Measurements from ENCODE around the gene ITPR2.
A peak's percentile ranks its signal among the peaks of the same experiment; 100 is the strongest.
"Not testable (repeated sequence)": the region's sequence is repeated elsewhere in the genome, so short reads cannot be mapped to it uniquely, and the experiment has no call there.

The ITPR2 gene

DNA sequence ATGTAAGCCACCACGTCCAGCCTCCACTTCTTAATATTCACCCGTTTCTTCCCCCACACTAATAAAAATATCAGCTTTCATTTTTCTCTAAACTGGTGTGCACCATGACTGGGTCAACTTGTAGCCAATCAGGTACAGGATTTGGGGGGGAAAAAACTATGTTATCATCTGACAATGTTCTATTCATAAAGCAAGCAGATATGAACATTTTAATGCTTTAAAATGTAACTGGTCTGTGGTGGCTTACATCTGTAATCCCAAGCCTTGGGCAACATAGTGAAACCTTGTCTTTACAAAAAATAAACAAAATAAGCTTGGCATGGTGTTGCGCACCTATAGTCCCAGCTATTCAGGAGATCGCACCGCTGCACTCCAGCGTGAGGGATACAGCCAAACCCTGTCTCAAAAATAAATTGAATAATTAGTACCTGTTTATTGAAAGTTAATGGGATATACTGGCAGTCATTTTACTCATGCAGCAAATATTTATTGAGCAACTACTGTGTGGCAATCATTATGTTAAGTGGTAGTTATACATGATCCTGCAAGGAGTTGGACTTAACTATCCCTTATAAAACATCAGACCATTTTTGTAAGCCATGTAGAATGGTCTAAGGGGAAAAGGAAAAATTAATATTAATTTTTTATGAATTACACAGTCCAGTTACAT lies 15.3 kb upstream of the ITPR2 start:
- DNase-seq (ENCODE audit: low spot score), result no peak

DNA sequence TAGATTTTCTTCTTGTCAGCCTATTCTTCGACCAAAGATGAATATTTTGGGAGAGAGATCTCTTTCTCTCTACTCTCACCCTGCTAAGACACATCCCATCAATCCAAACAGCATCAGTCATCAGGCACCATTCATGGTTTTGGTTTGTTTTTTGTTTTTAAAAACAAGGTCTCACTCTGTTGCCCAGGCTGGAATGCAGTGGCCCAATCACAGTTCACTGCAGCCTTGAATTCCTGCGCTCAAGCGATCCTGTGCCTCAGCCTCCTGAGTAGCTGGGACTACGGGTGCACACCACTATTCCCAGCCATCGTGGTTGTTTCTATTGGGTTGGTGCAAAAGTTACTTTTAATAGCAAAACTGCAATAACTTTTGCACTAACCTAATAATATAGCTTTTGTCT lies 14.4 kb upstream of the ITPR2 start:
- no peak for DNase-seq (ENCODE audit: low spot score)

DNA sequence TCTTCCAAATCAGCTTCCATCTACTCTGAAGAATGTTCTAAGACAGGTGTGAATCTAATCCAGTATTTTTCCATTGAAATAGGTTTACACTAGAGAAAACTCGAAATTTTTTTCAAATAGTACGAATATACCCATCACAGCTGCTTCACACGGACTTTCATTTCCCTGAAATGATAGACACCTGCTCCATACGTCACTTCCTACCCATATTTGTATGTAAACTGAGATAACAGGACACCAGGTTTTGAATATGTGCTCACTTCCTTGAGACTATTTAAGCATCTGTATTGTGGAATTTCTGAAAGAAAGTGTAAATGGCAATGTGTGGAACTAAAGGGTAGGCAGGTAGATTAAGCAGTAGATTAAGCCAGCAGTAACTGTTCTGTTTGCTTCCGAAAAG lies 13.4 kb upstream of the ITPR2 start:
- DNase-seq (ENCODE audit: low spot score), result no peak

DNA sequence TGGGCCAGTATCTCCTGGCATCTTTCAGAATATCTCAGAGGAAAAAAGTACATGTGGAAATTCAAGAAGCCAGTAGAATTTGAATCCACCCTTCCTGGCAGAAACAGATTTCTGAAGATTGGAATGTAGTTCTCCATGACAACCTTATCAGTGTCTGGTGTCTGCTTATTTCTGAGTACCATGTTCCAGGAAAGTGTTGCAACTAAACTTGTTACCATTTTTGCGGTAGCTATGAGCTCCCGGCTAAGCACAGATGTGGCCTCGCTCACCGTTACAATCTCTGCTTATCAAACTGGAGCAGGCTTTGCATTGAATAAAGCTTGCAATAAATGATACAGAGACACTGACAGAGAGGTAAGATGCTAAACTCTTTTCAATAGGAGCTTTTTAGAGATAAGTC lies 13.0 kb upstream of the ITPR2 start:
- DNase-seq (ENCODE audit: low spot score), result peak; percentile 55

DNA sequence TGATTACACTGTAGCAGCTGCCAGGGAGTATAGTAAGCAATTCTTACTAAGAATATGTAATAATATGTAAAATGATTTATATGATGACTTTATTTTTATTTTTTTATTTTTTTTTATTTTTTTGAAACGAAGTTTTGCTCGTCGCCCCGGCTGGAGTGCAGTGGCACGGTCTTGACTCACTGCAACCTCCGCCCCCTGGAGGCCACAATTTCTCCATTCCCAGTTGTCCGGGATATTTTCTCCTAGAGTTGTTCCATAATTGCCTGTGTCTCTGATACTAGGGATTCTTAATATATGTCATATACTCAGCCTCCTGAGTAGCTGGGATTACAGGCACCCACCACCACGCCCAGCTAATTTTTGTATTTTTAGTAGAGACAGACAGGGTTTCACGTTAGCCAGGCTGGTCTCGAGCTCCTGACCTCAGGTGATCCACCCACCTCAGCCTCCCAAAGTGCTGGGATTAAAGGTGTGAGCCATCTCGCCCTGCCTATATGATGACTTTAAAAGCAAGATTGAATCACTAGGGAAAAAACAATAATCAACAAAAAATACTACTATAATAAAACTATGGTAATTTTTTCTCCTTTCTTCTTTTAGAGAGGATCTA lies 12.2 kb upstream of the ITPR2 start:
- DNase-seq (ENCODE audit: low spot score), result peak; percentile 45

DNA sequence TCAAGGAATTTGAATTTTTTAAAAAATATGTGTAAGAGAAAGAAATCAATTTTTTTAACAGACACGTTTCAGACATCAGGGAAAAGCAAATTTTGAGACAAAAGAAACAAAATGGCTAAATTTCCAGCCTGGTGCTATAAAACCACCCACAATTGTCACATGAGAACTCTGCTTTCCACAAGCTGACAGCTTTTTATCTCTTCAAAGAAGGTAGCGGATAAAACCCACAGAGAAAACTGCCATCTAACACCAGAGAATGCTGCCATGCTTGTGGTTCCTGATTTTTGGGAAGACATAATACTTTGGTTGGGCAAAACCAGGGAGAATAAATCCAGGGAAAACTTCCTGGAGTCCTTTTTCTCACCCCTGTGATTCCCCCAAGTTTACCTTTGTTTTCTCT lies 10.3 kb upstream of the ITPR2 start:
- DNase-seq (ENCODE audit: low spot score), result no peak

DNA sequence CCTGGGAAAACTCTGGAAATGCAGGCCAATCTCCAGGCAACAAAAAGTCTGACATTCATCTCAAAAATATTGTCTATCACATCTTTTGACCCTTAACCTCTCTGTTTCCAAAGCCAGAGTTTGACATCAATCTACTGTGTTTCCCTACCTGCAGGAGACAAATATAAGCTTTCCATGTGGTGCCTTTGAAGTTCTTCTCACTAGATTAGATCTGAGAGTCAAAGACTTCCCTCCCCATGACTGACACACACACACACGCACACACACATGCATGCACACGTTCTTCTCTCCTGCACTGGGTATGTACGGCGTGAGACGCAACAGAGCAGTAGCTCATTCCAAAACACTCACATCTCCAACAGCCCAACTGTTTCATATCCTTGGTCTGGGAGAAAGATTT lies 8.1 kb upstream of the ITPR2 start:
- DNase-seq (ENCODE audit: low spot score), result no peak

DNA sequence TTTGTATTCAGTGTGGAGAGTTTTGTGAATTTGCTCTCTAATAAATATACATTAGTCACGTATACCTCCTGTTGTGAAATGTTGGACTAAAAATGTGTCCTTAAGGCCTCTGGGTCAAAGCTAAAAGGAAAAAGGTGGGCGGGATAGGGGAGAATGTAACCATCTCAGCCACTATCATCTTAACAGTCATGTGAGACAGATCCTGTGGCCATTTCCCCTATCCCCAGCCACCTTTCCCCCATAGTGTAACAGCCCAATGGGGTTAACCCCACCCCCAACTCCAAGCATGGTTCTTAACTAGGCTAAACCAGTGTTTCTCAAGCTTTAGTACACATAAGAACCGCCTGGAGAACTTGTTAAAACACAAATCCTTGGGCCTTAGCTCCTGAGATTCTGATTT lies 6.5 kb upstream of the ITPR2 start:
- DNase-seq (ENCODE audit: low spot score), result no peak

DNA sequence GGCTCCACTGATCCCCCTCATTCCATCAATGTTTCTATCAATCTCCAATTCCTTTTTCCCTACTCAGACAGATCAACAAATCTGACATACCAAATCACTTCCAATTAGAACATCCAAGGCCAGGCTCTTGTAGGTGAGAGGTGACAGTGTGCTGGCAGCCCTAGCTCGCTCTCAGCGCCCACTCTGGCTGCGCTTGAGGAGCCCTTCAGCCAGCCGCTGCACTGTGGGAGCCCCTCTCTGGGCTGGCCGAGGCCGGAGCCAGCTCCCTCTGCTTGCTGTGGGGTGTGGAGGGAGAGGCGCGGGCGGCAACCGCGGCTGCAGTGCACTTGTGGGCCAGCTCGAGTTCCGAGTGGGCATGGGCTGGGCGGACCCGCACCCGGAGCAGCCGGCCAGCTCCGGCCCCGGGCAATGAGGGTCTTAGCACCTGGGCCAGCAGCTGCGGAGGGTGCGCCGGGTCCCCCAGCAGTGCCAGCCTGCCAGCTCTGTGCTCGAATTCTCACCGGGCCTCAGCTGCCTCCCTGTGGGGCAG lies 6.0 kb upstream of the ITPR2 start:
- no peak for DNase-seq (ENCODE audit: low spot score)

DNA sequence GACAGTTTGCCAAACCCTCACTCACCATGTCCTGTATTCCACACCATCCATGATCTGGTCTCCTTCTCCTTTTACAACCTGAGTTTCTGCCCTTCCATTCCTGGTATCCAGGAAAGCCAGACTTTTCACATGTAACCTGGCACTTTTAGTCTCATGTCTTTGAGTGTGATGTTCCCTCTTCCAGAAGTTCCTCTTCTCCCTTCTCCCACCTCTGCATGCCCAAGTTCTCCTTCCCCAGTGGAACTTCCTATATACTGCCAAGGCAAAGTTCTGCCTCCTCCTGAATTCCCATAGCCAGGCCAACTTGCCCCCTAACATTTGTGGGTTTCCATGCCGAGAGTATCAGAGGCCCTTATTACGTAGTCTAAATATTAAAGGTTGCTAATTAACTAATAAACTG lies 3.2 kb upstream of the ITPR2 start:
- no peak for DNase-seq (ENCODE audit: low spot score)

DNA sequence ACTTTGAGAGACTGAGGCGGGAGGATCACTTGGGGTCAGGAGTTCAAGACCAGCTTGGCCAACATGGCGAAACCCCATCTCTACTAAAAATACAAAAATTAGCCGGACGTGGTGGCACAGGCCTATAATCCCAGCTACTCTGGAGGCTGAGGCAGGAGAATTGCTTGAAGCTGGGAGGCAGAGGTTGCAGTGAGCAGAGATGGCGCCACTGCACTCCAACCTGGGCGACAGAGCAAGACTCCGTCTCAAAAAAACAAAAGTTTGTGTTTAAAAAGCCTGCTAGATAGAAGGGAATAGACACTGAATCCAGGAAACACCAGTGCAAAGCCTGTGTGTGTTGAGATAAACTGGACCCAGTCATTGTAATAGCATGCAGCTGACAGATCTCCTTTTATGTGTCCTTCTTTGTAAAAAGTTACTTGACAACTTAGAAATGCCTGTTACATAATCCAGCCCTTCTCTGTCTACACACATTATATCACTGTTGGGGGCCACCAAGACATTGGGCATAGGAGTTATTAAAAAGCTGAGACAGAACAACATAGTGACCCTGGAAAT lies 1.6 kb upstream of the ITPR2 start:
- not testable (repeated sequence) for DNase-seq (ENCODE audit: low spot score)

DNA sequence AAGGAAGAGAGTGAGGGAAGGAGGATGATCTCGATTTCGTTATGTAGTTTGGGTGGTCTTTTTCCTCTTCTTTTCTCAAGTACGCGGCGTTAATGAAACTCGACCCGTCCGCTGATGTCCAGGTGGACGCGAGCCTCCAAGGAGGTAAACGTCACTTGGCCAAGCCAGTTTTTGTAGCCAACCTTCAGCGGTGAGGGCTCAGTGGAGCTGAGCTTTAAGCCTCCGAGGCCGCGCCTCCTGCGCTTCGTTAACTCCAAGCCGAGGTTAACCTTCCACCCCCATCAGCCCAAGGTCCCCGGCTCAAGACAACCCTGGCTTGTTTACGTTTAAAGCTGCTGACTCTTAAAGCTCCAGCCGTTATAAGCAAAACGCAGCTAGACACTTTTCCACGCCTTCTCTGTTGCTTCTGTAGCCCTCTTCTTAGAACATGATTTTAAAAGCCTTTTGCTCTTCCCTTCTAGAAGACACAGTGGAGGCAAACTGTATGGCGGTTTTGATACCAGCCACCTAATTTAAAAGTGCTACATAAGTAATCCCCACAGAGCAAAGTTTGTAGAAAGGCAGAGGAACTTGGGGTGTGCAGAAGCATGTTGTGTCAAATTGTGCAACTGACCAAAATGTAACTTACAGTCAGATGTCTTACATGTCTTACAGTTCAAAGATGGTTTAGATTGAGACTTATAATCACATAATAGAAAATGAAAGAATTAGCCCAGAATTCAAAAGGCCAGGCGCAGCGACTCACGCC lies 923 bp upstream of the ITPR2 start:
- DNase-seq (ENCODE audit: low spot score), result peak; percentile 69

DNA sequence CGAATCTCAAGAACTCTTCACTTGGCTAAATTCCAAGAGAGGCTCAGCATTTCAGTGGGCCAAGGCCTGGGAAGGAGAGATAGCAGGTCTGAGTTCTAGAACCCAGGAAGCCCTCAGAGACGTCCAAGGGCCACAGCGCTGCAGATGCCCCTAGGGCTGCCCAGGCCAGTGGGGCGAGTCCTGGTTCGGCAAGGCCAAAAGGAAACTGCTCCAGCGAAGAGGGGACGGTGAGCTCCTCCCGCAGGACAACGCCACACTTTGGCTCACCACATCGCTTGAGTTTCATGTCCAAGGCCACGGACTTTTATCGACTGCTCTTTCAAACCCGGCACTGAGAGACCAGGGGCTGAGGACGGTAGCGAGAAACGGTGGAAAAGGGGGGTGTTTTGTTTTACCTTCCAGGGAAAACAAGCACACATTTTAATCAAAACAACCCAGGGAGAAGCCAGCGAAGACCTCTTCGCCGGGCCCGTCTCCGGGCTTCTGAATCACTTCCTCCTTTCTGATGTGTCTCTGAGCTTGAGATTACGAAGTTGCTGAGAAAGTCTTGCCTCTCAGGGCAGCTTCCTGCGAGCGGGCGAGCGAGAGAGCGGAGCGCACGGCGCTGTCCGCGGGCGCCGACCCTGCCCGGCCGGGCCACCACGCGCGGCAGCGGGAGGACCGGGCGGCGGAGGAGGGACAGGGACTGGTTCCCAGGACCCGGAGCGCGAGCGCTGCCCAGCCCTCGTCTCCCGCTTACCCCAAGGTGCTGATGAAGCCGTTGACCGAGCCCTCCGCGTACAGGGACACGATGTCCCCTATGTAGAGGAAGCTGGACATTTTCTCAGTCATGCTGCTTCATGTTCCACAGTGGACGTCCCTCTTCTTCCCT lies 808 bp downstream of the ITPR2 start:
- DNase-seq (ENCODE audit: low spot score), result peak; percentile 68

DNA sequence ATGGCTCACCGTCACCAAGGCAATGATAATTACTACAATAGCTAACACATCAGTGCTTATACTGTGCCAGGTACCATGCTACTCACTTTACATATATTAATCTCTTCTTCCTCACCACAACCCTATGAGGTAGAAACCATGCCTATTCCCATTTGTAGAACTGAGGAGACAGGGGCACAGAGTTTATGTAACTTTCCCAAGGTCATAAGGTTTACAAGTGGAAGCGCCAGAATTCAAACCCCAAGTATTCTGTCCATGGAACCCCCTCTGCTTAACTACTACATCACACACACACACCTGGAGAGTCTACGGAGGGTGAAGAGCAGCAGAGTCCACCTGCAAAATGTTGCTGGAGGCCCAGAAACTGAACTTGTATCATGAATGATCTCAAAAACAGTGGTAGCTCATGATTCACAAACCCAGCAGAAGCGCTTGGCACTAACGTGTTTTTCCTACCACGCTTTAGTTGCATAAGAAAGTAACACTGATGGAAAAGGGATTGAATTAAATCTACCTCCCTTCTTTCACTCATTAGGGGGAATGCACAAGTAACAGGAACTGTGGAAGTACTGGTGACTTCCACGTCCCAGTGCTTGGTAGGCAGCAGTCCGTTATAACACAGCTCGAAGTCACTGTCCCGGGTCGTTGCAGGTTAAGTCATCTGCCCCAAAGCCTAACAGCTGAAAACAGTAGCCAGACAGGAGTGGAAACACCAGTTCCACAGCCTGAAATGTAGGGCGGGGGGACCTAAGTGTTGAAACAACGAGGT lies 2.0 kb downstream of the ITPR2 start:
- no peak for DNase-seq (ENCODE audit: low spot score)

DNA sequence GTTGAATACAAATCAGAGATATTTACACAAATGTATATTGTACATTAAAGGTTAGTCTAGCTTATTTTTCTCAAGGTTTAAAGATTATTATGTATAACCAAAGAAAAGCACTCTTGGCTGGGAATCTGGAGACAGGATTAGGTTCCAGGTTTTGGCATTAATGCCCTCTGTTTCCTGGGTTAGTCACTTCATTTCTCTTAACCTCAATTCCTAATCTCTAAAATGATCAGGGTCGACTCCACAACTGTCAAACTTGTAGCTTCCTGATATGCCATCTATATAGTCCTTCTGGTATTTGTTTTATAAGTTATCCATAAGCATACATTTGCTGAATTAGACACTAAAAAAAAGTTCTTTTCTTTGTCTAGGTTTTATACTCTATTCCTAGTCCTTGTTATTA lies 2.6 kb downstream of the ITPR2 start:
- DNase-seq (ENCODE audit: low spot score), result no peak

DNA sequence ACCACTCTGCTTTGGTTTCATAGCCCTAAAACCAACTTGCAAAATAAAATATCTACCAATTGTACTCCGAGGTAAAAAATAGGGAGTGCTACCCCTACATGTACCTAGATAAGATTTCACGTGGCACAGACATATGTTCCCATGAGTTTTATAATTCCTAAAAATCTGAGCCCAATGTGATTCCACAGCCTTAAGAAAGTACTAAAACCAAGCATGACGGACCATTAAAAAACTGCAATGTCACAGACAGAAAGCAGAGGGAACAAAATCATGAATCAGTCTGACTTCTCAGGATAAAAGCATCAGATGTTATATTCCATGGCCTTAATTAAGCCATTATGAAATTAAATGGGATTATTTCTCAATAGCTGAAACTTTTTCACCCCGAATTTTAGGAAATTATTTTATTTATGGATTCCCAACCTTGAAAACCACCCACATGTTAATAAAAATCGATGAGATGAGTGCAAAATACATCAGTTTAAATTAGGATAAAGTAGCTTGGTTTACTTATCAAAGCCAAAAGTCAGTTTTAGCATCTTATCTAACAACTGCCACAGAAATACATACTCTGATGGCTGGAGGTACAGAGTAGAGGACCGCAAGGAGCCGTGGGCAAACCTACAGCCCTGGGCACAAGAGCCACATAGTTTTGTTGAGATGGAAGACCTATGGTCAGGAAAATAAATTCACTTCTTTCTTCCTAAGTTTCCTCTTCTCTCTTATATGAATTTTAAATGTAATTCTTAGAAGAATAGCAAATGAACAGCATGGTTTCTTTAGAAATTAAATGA lies 4.5 kb downstream of the ITPR2 start:
- DNase-seq (ENCODE audit: low spot score), result no peak

DNA sequence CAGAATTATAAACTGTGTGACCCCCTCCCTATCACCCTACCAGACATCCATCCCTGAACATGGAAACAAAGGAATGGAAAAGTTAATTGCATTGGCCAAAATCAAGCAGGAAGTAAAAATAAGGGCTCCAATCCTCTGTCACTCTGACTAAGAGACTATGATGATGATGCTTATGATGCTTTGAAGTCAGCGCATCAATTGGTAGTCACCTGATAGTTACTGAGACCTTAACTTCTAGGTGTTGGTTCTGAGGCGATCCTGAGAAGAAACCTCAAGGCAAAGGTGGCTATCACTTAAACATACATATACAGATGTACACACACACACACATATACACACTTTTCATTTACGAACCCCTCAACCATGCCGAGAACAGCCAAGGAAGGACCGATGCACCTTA lies 6.6 kb downstream of the ITPR2 start:
- DNase-seq (ENCODE audit: low spot score), result no peak

DNA sequence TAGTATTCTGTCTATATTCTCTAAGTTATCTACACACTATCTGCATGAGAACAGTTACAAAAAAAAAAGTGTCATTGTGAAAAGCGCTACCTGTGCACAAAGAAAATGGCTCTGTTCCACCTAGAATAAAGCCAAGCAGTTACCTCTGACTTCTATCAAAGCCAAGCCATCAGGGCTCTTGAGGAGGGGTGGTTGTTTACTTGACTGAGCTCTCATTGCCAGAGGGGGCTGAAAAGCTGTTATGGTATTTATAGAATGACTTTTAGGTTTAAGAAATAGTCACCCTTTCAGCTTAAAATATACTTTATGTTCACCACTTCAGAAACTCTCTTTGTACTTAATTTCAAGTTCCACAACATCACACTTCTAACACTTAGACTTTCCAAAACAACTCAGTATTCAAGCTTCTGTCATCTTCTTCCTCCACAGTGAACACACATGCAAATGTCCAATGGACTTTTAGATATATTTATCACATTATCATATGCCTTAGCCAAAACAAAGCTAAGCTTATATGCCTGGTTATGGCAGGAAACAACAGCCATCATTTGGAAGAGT lies 7.5 kb downstream of the ITPR2 start:
- no peak for DNase-seq (ENCODE audit: low spot score)

DNA sequence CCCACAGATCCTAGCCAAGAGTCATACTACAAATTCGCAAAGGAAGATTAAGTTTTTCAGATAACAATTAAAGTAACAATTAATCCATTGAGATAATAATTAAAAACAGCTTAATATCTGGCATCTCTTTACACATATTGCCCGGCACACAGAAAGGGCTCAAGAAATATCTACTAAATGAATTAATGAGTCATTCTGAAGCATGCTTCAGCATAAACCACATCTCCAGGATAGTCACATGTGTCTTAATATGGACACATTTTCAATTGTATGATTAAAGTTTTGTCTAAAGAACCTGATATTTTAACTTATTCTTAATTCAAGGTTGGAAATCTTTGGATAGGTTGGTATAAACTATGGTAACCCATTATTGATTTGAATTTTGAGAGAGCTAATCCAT lies 9.6 kb downstream of the ITPR2 start:
- DNase-seq (ENCODE audit: low spot score), result no peak

DNA sequence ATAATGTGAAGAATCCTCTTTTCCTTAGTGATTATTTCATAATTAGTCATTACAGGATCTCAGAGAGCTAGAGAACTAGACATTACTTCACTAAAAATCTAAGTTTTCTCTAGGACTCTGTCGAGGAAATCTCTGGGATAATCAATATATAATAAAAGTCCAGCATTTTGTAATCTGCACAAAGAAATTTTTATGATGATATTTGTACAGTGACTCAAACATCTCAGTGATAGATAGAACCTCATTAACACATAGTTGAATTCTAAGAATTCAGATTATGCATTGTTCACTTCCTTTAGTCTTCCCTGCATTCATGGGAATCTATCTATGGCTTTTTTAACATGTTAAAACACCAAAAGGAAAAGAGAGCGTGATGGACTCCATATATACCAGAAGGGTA lies 11.0 kb downstream of the ITPR2 start:
- DNase-seq (ENCODE audit: low spot score), result no peak

Measured in HuH-7 (cell line).